H1 (cell line): Measurements from ENCODE around the gene LRRC39. TPM values are rescaled to one million over a fixed set of nuclear protein-coding genes. Genes with fewer than 3 reads are reported as not detected.

Experiments
- CTCF ChIA-PET: fragments of 300-600 bp; sonication (Branson Sonifier 250); formaldehyde crosslinking; loops from one replicate; lab custom pipeline; 2021; ENCODE audit not compliant: partially characterized antibody; lab: Charles Lee
- POLR2A ChIA-PET: fragments of 300-600 bp; sonication (Branson Sonifier 250); formaldehyde crosslinking; loops from one replicate; lab custom pipeline; 2021; ENCODE audit warnings: inconsistent platforms; ENCODE audit not compliant: partially characterized antibody; lab: Charles Lee
- DNase-seq, 2 experiments: peaks; one replicate each; pipeline versions ENCODE4 v3.0.0 to v3.0.0-alpha.2; 2010 to 2022; ENCODE audit warnings: low spot score in 2 of 2, low read depth in 1 of 2, mixed read lengths in 1 of 2
- FAIRE-seq: peaks from 2 replicates; lab custom pipeline; 2011; peaks lifted over from hg19 to GRCh38; lab: Jason Lieb, UNC
- H2AFZ ChIP-seq: 2 replicates; pipeline ENCODE4 v1.8.1; 2012; ENCODE audit warnings: low read length, inconsistent platforms
- H2AK5ac ChIP-seq: 2 replicates; pipeline ENCODE4 v1.6.1; 2013; ENCODE audit warnings: low read depth, low read length
- H2BK120ac ChIP-seq: replicated peaks from 2 replicates; pipeline ENCODE3; 2013; ENCODE audit warnings: low read depth, low read length, inconsistent platforms
- H2BK12ac ChIP-seq: 2 replicates; pipeline ENCODE4 v1.6.1; 2013; ENCODE audit warnings: low read depth, low read length
- H2BK15ac ChIP-seq: 2 replicates; pipeline ENCODE4 v1.6.1; 2013; ENCODE audit warnings: low read length
- H2BK20ac ChIP-seq: 2 replicates; pipeline ENCODE4 v1.6.1; 2013; ENCODE audit warnings: low read length
- H2BK5ac ChIP-seq: 2 replicates; pipeline ENCODE4 v1.6.1; 2013; ENCODE audit warnings: low read depth, low read length
- H3K14ac ChIP-seq: 2 replicates; pipeline ENCODE4 v1.6.1; 2013; ENCODE audit warnings: inconsistent platforms; ENCODE audit not compliant: insufficient read length
- H3K18ac ChIP-seq: 2 replicates; pipeline ENCODE4 v1.6.1; 2013; ENCODE audit warnings: low read length; ENCODE audit errors: extremely low read depth
- H3K23ac ChIP-seq: 2 replicates; pipeline ENCODE4 v1.6.1; 2013; ENCODE audit warnings: inconsistent platforms; ENCODE audit not compliant: insufficient read length
- H3K23me2 ChIP-seq: 2 replicates; pipeline ENCODE4 v1.6.1; 2013; ENCODE audit warnings: low read depth, low read length
- H3K27ac ChIP-seq: 2 replicates; pipeline ENCODE4 v1.6.1; 2011; ENCODE audit warnings: low read depth, low read length, inconsistent platforms
- H3K27me3 ChIP-seq, 4 experiments: replicated peaks in 1 of 4; 1 replicate in 1 of 4; 2 replicates in 3 of 4; pipeline versions ENCODE4 v1.6.1 to v1.8.1; 2011 to 2013; ENCODE audit warnings: low read length in 3 of 4, mild to moderate bottlenecking in 3 of 4, inconsistent platforms in 2 of 4, mixed read lengths in 2 of 4, moderate library complexity in 1 of 4; ENCODE audit not compliant: control insufficient read depth in 3 of 4, insufficient read depth in 3 of 4; ENCODE audit errors: extremely low read depth in 1 of 4
- H3K36me3 ChIP-seq, 4 experiments: 2 replicates each; pipeline versions ENCODE4 v1.6.1 to v1.8.1; 2011 to 2013; ENCODE audit warnings: mild to moderate bottlenecking in 4 of 4, low read length in 3 of 4, moderate library complexity in 2 of 4, control low read depth in 1 of 4, inconsistent platforms in 1 of 4; ENCODE audit not compliant: insufficient read depth in 4 of 4, control insufficient read depth in 2 of 4
- H3K4ac ChIP-seq: replicated peaks from 2 replicates; pipeline ENCODE3; 2013; ENCODE audit warnings: low read length, low read depth, mixed read lengths, inconsistent platforms; ENCODE audit not compliant: insufficient read length
- H3K4me1 ChIP-seq, 4 experiments: replicated peaks in 1 of 4; 1 replicate in 1 of 4; 2 replicates in 3 of 4; pipeline versions ENCODE4 v1.6.1 to v1.8.1; 2011 to 2013; ENCODE audit warnings: low read length in 3 of 4, inconsistent platforms in 2 of 4, mixed read lengths in 1 of 4; ENCODE audit not compliant: insufficient read depth in 4 of 4, control insufficient read depth in 3 of 4
- H3K4me2 ChIP-seq, 2 experiments: 2 replicates each; pipeline versions ENCODE4 v1.6.1 to v1.8.1; 2011 to 2013; ENCODE audit warnings: low read depth in 2 of 2, low read length in 2 of 2, control low read depth in 1 of 2, inconsistent platforms in 1 of 2, mild to moderate bottlenecking in 1 of 2; ENCODE audit not compliant: insufficient read depth in 1 of 2
- H3K4me3 ChIP-seq, 4 experiments: fragments of 200-600, 300-600 bp in 1 of 4; sonication (generic), shearing (Covaris generic), sonication (Bioruptor Twin) in 1 of 4; 2 replicates each; pipeline versions ENCODE4 v1.5.1 to v1.8.1; 2011 to 2016; ENCODE audit warnings: low read length in 4 of 4, low read depth in 3 of 4, control low read depth in 2 of 4, inconsistent platforms in 2 of 4, mild to moderate bottlenecking in 2 of 4, mixed read lengths in 1 of 4, moderate library complexity in 1 of 4; ENCODE audit not compliant: insufficient read depth in 2 of 4; ENCODE audit errors: extremely low read depth in 1 of 4
- H3K56ac ChIP-seq: replicated peaks from 2 replicates; pipeline ENCODE3; 2013; ENCODE audit warnings: low read depth, mild to moderate bottlenecking, mixed read lengths, low read length, inconsistent platforms; ENCODE audit not compliant: insufficient read length
- H3K79me1 ChIP-seq: 2 replicates; pipeline ENCODE4 v1.6.1; 2013; ENCODE audit warnings: low read depth, low read length, control low read depth
- H3K79me2 ChIP-seq, 2 experiments: 2 replicates each; pipeline versions ENCODE4 v1.6.1 to v1.8.1; 2012 to 2013; ENCODE audit warnings: low read length in 2 of 2, mild to moderate bottlenecking in 2 of 2, inconsistent platforms in 1 of 2; ENCODE audit not compliant: insufficient read depth in 2 of 2, control insufficient read depth in 1 of 2
- H3K9ac ChIP-seq, 4 experiments: replicated peaks in 1 of 4; 1 replicate in 1 of 4; 2 replicates in 3 of 4; pipeline versions ENCODE4 v1.6.1 to v1.8.1; 2011 to 2013; ENCODE audit warnings: low read depth in 3 of 4, low read length in 3 of 4, control low read depth in 2 of 4, mild to moderate bottlenecking in 2 of 4, moderate library complexity in 2 of 4, inconsistent platforms in 1 of 4; ENCODE audit errors: extremely low read depth in 1 of 4
- H3K9me3 ChIP-seq, 2 experiments: 2 replicates each; pipeline versions ENCODE4 v1.6.1 to v1.8.1; 2012 to 2013; ENCODE audit warnings: mild to moderate bottlenecking in 2 of 2, moderate library complexity in 2 of 2, control low read depth in 1 of 2, inconsistent platforms in 1 of 2, low read depth in 1 of 2, low read length in 1 of 2, mixed read lengths in 1 of 2; ENCODE audit not compliant: insufficient read depth in 2 of 2
- H4K20me1 ChIP-seq, 2 experiments: replicated peaks in 1 of 2; 2 replicates each; pipeline versions ENCODE3 to v1.8.1; 2011 to 2013; ENCODE audit warnings: inconsistent platforms in 2 of 2, low read length in 2 of 2, mild to moderate bottlenecking in 1 of 2; ENCODE audit not compliant: insufficient read depth in 2 of 2, control insufficient read depth in 1 of 2
- H4K5ac ChIP-seq: 2 replicates; pipeline ENCODE4 v1.6.1; 2013; ENCODE audit warnings: low read length, low read depth, mixed read lengths, inconsistent platforms; ENCODE audit not compliant: insufficient read length
- H4K8ac ChIP-seq: 2 replicates; pipeline ENCODE4 v1.8.0; 2013; ENCODE audit warnings: mild to moderate bottlenecking, moderate library complexity, low read length, inconsistent platforms; ENCODE audit not compliant: insufficient read depth; ENCODE audit errors: extremely low read depth
- H4K91ac ChIP-seq: replicated peaks from 2 replicates; pipeline ENCODE3; 2013; ENCODE audit warnings: low read length, mixed read lengths, inconsistent platforms; ENCODE audit not compliant: insufficient read length
- ASH2L ChIP-seq: fragments of 200-600, 300-600 bp; sonication (generic); IDR thresholded peaks from one replicate; pipeline ENCODE4 v1.7.1; 2017; ENCODE audit warnings: low read length
- ATF2 ChIP-seq: IDR thresholded peaks from 2 replicates; pipeline ENCODE4 v1.6.1; 2012; ENCODE audit warnings: low read length, inconsistent platforms
- POLR2AphosphoS5 ChIP-seq: IDR thresholded peaks from 2 replicates; pipeline ENCODE4 v1.6.1; 2011; ENCODE audit warnings: low read depth, low read length
- RAD21 ChIP-seq, 2 experiments: IDR thresholded peaks in 1 of 2; conservative IDR thresholded peaks in 1 of 2; 2 replicates each; pipeline ENCODE4 v1.6.1; 2011; ENCODE audit warnings: low read depth in 2 of 2, low read length in 2 of 2, improper control_type of control experiment in 1 of 2, inconsistent platforms in 1 of 2, mild to moderate bottlenecking in 1 of 2, moderate library complexity in 1 of 2
- RNF2 ChIP-seq: fragments of 200-900, 300-1000 bp; sonication (generic); IDR thresholded peaks from 2 replicates; pipeline ENCODE4 v1.7.1; 2016; ENCODE audit warnings: borderline replicate concordance, low read depth, mild to moderate bottlenecking, antibody characterized with exemption, low read length; ENCODE audit not compliant: poor library complexity, severe bottlenecking; ENCODE audit errors: missing control alignments
- SIN3A ChIP-seq, 2 experiments: IDR thresholded peaks in 1 of 2; conservative IDR thresholded peaks in 1 of 2; 2 replicates each; pipeline ENCODE4 v1.6.1; 2011 to 2012; ENCODE audit warnings: low read length in 2 of 2, improper control_type of control experiment in 1 of 2, low read depth in 1 of 2, mild to moderate bottlenecking in 1 of 2
- SIX5 ChIP-seq: IDR thresholded peaks from 2 replicates; pipeline ENCODE4 v1.6.1; 2011; ENCODE audit warnings: mild to moderate bottlenecking, low read depth, low read length
- SP2 ChIP-seq: IDR thresholded peaks from 2 replicates; pipeline ENCODE4 v1.6.1; 2012; ENCODE audit warnings: mild to moderate bottlenecking, low read length, inconsistent platforms
- TBP ChIP-seq: IDR thresholded peaks from 2 replicates; pipeline ENCODE4 v1.6.1; 2011; ENCODE audit warnings: low read depth, low read length, improper control_type of control experiment
- TEAD4 ChIP-seq: IDR thresholded peaks from 2 replicates; pipeline ENCODE4 v1.6.1; 2012; ENCODE audit warnings: low read depth, low read length, inconsistent platforms, mixed read lengths
- WGBS, 2 experiments: shearing (Covaris generic) in 1 of 2; methylation state at CpG; one replicate each; pipeline versions ENCODE4 v1.1.6 to v1.1.7; 2013 to 2015; ENCODE audit warnings: low lambda C conversion rate in 2 of 2, mixed read lengths in 2 of 2, inconsistent platforms in 1 of 2, low coverage in 1 of 2, missing lambda C conversion rate in 1 of 2; ENCODE audit not compliant: insufficient replicate concordance in 2 of 2, insufficient coverage in 1 of 2, insufficient read length in 1 of 2; ENCODE audit errors: extremely low coverage in 1 of 2, missing lambda C conversion rate in 1 of 2; 5-methylcytosine and 5-hydroxymethylcytosine counted together
- polyA plus RNA-seq, 7 experiments: library from polyadenylated mRNA; depleted of rRNA in 3 of 7; stranded (reverse) in 5 of 7; unstranded in 2 of 7; fragments of >200 nt in 5 of 7; fragments of 200-250 nt in 2 of 7; gene quantifications; 1 replicate in 5 of 7; 2 replicates in 1 of 7; 4 replicates in 1 of 7; pipeline versions ENCODE4 v1.2.1 to v1.2.3, GENCODE V29; 2011 to 2013; ENCODE audit warnings: missing spikeins in 2 of 7, mixed read lengths in 2 of 7
- total RNA-seq: library from RNA; stranded (reverse); fragmentation: NEBNext Ultra II Directional; extraction: Animal tissue kit (Norgen Biotek cat#: 25700); gene quantifications from 2 replicates; pipeline ENCODE4 v1.2.1, GENCODE V29; 2021
- TF ChIP-seq, protein P1 (sequence below): IDR thresholded peaks from 2 replicates; pipeline ENCODE4 v1.6.1; 2012; ENCODE audit warnings: inconsistent platforms

The LRRC39 gene
- total and polyA plus RNA-seq, 2 of the 8 experiments (the other 6 are each of a cell fraction or from before 2014, with no cell fraction given), result 0.33 to 0.39 TPM

GRCh38 chr1:100107696-100108095 is 70.4 kb downstream of the LRRC39 start:
- no peak overlapping the region for H2AFZ ChIP-seq
- no peak for TF ChIP-seq SIX5
- TF ChIP-seq RNF2, result no peak
- TF ChIP-seq POLR2AphosphoS5, result no peak
- TF ChIP-seq ATF2, result no peak
- no peak for TF ChIP-seq RAD21 (IDR thresholded peaks at IDR 0.05 in 1 of 2, conservative IDR thresholded peaks at IDR 0.05 in 1 of 2; ENCODE audit: low read depth in 2 of 2, low read length in 2 of 2)
- TF ChIP-seq TEAD4, result no peak
- TF ChIP-seq SIN3A (conservative IDR thresholded peaks at IDR 0.05 in 1 of 2, IDR thresholded peaks at IDR 0.05 in 1 of 2; ENCODE audit: low read depth in 1 of 2, low read length in 2 of 2), result no peak
- no peak for TF ChIP-seq TBP
- TF ChIP-seq, protein P1, sequence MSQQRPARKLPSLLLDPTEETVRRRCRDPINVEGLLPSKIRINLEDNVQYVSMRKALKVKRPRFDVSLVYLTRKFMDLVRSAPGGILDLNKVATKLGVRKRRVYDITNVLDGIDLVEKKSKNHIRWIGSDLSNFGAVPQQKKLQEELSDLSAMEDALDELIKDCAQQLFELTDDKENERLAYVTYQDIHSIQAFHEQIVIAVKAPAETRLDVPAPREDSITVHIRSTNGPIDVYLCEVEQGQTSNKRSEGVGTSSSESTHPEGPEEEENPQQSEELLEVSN, result no peak
- TF ChIP-seq ASH2L, result no peak
- TF ChIP-seq SP2, result no peak

More at GRCh38 chr1:100107696-100108095, 70.4 kb downstream of the LRRC39 start:
- DNase-seq, result no peak
- no peaks in the 10 kb centered on the region for H3K9me3 ChIP-seq
- no peak overlapping the region for H4K5ac ChIP-seq
- no peaks in the 10 kb centered on the region for H3K79me2 ChIP-seq
- H3K9ac ChIP-seq, result no peak overlapping the region
- no peak overlapping the region for H3K4ac ChIP-seq
- H4K8ac ChIP-seq, result no peak overlapping the region
- no peak overlapping the region for H3K56ac ChIP-seq
- no peak overlapping the region for H3K4me2 ChIP-seq
- FAIRE-seq, result no peak
- H3K79me1 ChIP-seq, result no peaks in the 10 kb centered on the region
- H4K20me1 ChIP-seq, result no peaks in the 10 kb centered on the region
- no peak overlapping the region for H2BK15ac ChIP-seq
- H3K23ac ChIP-seq, result no peak overlapping the region
- no peaks in the 10 kb centered on the region for H3K27me3 ChIP-seq
- no peak overlapping the region for H3K18ac ChIP-seq
- H3K14ac ChIP-seq, result no peak overlapping the region
- ChIA-PET CTCF (interaction anchor here (2.1 kb wide), 1 partner anchor 352 kb away, joined by 7 read pairs; no protein-coding TSS in a partner anchor), POLR2A (no interaction called here)
- H2AK5ac ChIP-seq, result no peak overlapping the region
- no peaks in the 10 kb centered on the region for H3K23me2 ChIP-seq
- H2BK5ac ChIP-seq, result no peak overlapping the region
- no peak overlapping the region for H4K91ac ChIP-seq
- WGBS, 2 experiments, result 99% methylated on average over 4 of the region's 4 CpGs; no CpG with 5 or more reads in 1 of the 2 experiments
- no peak overlapping the region for H2BK120ac ChIP-seq
- H3K36me3 ChIP-seq, result peaks cover 0 to 70% (median 24%) of the 10 kb centered on the region in 4 experiments; a peak in 7 of 8 replicates
- H3K4me3 ChIP-seq, result no peak overlapping the region
- no peak overlapping the region for H3K27ac ChIP-seq
- H2BK12ac ChIP-seq, result no peak overlapping the region
- no peaks in the 10 kb centered on the region for H3K4me1 ChIP-seq
- no peak overlapping the region for H2BK20ac ChIP-seq
